ENCODE measurements around the gene PRB3.

The PRB3 gene

GRCh38 chr12:11269607-11270006 lies at the start of gene PRB3:
Gene PRB3 (minus strand): TSS chr12:11269707. CDS start chr12:11269669, 38 bp downstream.
- no peak for DNase-seq

- no peak for DNase-seq
Observed at GRCh38 chr12:11310336-11310735, 40.8 kb upstream of the PRB3 start, which contains the start of gene PRB4. Gene PRB4 (minus strand): TSS chr12:11310436. CDS start chr12:11310398, 38 bp downstream.

GRCh38 chr12:11307143-11307542 lies 37.6 kb upstream of the PRB3 start:
- no peak for DNase-seq

GRCh38 chr12:11273449-11273848 lies 3.9 kb upstream of the PRB3 start:
- DNase-seq = no peak

GRCh38 chr12:11264501-11264900 lies 5.0 kb downstream of the PRB3 start:
- no peak for DNase-seq

GRCh38 chr12:11246489-11246888 lies 23.0 kb downstream of the PRB3 start:
- no peak for DNase-seq

GRCh38 chr12:11242656-11243055 lies 26.9 kb downstream of the PRB3 start:
- no peak for DNase-seq

GRCh38 chr12:11240348-11240930 lies 29.1 kb downstream of the PRB3 start:
- no peak for DNase-seq

- DNase-seq = no peak
Observed at GRCh38 chr12:11238275-11238674, 31.2 kb downstream of the PRB3 start.

- DNase-seq = no peak
Observed at GRCh38 chr12:11233532-11233931, 36.0 kb downstream of the PRB3 start.

- DNase-seq = no peak
Observed at GRCh38 chr12:11228296-11228879, 41.1 kb downstream of the PRB3 start.

GRCh38 chr12:11227373-11227772 lies 42.1 kb downstream of the PRB3 start:
- no peak for DNase-seq

Measured in activated CD4-positive, CD25-positive, alpha-beta regulatory T cell (primary cell).